B cell (primary cell): ENCODE measurements around the gene ENOX1.

Source experiments
- EZH2 ChIP-seq: IDR thresholded peaks from 2 replicates; pipeline ENCODE4 v1.6.1; 2012; ENCODE audit warnings: borderline replicate concordance, low read depth, mild to moderate bottlenecking, moderate library complexity, low read length; ENCODE audit not compliant: insufficient read depth, poor library complexity, severe bottlenecking
- TF ChIP-seq, protein P1 (sequence below): fragments of 200-600 bp; IDR thresholded peaks from one replicate; pipeline ENCODE4 v1.8.0; 2022; ENCODE audit warnings: antibody characterized with exemption, mild to moderate bottlenecking

GRCh38 chr13:43388282-43389034, 398.3 kb downstream of the ENOX1 start:
- TF ChIP-seq EZH2, result no peak
- TF ChIP-seq, protein P1, sequence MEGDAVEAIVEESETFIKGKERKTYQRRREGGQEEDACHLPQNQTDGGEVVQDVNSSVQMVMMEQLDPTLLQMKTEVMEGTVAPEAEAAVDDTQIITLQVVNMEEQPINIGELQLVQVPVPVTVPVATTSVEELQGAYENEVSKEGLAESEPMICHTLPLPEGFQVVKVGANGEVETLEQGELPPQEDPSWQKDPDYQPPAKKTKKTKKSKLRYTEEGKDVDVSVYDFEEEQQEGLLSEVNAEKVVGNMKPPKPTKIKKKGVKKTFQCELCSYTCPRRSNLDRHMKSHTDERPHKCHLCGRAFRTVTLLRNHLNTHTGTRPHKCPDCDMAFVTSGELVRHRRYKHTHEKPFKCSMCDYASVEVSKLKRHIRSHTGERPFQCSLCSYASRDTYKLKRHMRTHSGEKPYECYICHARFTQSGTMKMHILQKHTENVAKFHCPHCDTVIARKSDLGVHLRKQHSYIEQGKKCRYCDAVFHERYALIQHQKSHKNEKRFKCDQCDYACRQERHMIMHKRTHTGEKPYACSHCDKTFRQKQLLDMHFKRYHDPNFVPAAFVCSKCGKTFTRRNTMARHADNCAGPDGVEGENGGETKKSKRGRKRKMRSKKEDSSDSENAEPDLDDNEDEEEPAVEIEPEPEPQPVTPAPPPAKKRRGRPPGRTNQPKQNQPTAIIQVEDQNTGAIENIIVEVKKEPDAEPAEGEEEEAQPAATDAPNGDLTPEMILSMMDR, result no peak
